Stimulated activated CD8-positive, alpha-beta memory T cell treated with anti-CD3 and anti-CD28 coated beads, Interleukin-12 subunit alpha, Interleukin-12 subunit beta, amount 100 ng/mL, for 1 hour (primary cell): ENCODE measurements around the gene SLC52A1.
"Not testable (repeated sequence)": the region's sequence is repeated elsewhere in the genome, so short reads cannot be mapped to it uniquely, and the experiment has no call there.

Experiments used
- DNase-seq: peaks from one replicate; pipeline ENCODE4 v3.0.0-alpha.2; 2020; ENCODE audit warnings: low read depth

The SLC52A1 gene

DNA sequence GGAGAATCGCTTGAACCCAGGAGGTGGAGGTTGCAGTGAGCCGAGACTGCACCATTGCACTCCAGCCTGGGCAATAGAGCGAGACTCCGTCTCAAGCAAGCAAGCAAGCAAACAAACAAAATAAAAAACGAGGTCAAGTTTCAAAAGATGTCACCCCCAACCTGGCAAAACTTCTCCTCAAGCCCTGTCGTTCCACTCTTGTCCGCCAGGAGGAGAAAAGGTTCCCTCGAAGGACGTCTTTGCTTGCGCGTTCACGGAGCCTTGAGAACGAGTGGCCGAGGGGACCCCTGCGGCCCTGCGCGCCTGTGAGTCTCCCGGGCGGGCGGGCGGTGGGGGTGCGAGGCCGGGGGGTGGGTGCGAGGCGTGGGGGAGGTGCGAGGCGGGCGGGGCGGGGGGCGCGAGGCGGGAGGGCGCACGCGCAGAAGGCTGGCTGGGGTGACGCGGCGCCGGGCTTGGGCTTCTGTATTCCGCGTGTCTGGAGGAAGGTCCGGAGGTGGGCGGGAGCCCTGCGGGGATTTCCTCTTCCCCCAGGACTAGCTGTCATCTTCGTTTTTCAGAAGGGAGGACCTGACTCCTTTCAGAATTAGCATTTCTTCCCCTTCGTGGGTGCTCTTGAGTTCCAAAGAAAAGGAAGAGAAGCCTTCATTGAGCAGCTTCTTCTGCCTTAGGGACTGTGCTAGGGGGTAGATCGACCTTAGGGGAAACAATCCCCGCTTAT is 3.7 kb downstream of the SLC52A1 start:
- peak; percentile 73 for DNase-seq

DNA sequence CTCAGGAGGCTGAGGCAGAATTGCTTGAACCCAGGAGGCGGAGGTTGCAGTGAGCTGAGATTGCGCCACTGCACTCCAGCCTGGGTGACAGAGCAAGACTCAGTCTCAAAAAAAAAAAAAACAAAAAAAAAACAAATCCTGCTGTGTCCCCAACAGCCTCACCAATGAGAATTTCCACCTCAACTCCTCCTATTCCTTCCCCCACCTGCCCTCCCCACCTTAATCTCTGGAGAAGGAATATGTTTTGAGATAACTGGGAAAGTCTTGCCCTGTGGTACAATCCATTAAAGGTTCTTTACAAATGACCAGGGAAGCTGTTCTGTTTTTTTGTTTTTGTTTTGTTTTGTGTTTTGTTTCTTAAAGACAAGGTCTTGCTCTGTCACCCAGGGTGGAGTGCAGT is 5.1 kb downstream of the SLC52A1 start:
- not testable (repeated sequence) for DNase-seq

DNA sequence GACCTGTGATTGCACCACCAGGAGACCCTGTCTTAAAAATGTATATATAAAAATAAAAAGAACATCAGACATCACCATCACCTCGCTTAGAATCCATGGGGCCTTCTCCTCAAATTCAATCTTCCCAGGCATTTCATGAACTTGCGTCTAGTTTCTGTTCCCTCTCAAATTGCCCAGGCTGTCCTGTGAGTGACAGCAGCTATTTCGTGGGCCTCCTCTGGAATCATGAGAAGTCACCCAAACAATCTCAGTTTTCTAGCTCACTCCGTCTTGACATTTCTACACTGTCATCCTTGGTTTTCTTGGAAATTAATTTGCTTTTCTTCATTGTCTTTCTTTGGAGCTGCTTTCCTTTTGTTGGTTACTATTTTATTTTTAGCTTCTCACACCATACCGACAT is 7.3 kb downstream of the SLC52A1 start:
- DNase-seq, result no peak

DNA sequence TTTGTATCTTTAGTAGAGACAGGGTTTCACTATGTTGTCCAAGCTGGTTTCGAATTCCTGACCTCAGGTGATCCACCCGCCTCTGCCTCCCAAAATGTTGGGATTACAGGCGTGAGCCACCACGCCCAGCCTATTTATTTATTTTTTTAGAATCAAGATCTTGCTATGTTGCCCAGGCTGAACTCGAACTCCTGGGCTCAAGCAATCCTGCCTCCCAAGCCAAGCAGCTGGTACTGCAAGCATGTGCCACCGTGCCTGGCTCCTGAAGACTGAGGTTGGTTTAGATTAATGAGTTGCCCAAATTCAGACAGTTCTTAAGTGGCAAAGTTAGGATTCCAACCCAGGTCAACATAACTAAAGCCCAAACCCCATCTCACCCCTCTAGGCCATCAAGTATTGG is 7.9 kb downstream of the SLC52A1 start:
- no peak for DNase-seq

DNA sequence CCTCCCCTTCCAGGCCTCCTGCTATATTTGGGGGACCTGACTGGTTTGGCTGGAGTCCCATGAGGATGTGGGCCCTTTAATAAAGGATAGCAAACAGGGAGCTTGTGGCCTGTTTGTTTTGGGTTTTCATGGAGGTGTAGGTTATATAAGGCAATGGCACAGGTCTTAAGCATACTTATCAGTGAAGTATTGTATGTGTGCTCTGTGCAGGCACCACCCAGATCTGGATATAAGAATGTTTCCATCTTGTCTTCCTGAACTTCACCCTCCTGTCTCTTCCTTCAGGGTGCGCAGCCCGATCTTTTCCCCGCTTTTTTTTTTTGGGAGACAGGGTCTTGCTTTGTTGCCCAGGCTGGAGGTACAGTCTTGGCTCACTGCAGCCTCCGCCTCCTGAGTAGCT is 10.6 kb downstream of the SLC52A1 start:
- DNase-seq, result no peak

DNA sequence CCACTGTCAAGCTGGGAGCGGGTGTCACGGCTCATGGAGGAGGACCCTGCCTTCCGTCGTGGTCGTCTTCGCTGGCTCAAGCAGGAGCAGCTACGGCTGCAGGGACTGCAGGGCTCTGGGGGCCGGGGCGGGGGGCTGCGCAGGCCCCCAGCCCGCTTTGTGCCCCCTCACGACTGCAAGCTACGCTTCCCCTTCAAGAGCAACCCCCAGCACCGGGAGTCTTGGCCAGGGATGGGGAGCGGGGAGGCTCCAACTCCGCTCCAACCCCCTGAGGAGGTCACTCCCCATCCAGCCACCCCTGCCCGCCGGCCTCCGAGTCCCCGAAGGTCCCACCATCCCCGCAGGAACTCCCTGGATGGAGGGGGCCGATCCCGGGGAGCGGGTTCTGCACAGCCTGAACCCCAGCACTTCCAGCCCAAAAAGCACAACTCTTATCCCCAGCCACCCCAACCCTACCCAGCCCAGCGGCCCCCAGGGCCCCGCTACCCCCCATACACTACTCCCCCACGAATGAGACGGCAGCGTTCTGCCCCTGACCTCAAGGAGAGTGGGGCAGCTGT is 11.6 kb downstream of the SLC52A1 start:
- no peak for DNase-seq

DNA sequence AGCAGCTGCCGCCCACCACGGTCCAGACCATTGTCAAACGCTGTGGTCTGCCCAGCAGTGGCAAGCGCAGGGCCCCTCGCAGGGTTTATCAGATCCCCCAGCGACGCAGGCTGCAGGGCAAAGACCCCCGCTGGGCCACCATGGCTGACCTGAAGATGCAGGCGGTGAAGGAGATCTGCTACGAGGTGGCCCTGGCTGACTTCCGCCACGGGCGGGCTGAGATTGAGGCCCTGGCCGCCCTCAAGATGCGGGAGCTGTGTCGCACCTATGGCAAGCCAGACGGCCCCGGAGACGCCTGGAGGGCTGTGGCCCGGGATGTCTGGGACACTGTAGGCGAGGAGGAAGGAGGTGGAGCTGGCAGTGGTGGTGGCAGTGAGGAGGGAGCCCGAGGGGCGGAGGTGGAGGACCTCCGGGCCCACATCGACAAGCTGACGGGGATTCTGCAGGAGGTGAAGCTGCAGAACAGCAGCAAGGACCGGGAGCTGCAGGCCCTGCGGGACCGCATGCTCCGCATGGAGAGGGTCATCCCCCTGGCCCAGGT is 13.0 kb downstream of the SLC52A1 start:
- DNase-seq, result no peak

DNA sequence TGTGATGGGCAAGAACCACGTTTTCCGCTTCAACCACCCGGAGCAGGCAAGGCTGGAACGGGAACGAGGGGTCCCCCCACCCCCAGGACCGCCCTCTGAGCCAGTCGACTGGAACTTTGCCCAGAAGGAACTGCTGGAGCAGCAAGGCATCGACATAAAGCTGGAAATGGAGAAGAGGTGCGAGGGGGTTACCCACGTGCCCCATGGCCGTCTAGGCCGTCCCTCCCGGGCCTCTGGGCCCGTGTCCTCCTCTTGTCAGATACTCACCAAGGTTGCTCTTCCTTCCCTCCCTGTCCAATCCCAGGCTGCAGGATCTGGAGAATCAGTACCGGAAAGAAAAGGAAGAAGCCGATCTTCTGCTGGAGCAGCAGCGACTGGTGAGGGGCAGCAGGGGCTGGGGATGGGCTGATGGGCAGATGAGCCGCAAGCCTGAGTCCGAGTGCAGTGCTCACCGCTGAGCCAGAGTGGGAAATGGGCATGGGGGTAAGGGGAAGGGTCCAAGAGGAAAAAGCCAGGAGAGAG is 14.7 kb downstream of the SLC52A1 start:
- no peak for DNase-seq

DNA sequence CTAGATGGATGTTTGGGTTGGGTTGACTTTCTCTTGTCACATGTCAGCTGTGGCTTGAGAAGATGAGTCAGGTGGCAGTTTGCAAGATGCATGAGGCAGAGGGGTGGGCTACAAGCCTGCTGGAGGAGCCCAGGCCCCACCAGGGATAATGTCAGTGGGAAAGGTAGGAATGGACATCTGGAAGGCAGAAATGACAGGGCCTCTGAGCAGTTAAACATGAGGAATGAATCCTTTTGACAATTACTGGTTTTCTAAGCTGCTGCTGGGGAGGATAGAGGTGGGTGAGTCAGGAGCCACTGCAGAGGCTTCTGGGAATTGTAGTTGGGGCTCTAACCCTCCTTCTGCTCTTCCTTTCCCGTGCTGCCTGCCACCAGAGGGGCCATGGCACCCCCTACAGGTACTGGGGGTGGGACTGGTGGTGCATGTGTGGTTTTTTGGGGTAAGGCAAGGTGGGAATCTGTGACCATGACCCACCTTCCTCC is 15.7 kb downstream of the SLC52A1 start:
- peak; percentile 25 for DNase-seq

DNA sequence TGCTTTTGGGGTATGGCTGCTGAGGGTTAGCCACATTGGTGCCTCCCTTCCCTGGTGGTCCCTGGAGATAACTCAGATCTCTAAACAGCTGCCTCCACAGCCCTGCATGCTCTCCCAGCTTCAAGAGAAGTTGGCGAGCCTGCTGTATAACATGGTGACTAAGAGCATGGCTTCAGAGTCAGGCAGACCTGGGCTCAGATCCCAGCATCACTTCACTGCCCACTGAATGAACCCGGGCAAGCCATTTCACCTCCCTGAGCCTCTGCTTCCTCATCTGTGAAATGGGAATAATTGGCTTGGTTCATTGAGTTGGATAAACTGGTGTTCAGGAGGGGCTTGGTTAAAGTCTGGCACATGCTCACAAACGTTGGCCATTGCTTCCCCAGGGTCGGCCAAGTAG is 20.9 kb downstream of the SLC52A1 start:
- DNase-seq, result no peak

DNA sequence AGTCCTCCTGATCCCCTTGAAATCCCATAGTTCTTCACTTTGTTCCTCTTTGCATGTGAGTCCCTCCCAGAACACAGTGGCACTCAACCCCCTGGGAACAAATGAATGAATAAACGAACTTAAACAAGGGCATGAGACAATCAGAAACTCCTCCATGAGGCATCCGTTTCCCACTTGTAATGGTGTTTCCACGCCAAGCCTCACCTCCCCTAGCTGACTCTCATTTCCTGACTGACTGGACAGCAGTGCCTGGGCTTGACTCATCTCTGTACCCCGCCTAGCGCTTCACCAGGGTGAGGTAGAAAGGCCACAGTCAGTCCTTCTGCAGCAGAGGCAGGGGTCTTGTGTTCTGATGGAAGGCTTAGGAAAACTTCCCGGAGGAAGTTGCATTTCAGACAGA is 23.3 kb downstream of the SLC52A1 start:
- DNase-seq, result no peak

DNA sequence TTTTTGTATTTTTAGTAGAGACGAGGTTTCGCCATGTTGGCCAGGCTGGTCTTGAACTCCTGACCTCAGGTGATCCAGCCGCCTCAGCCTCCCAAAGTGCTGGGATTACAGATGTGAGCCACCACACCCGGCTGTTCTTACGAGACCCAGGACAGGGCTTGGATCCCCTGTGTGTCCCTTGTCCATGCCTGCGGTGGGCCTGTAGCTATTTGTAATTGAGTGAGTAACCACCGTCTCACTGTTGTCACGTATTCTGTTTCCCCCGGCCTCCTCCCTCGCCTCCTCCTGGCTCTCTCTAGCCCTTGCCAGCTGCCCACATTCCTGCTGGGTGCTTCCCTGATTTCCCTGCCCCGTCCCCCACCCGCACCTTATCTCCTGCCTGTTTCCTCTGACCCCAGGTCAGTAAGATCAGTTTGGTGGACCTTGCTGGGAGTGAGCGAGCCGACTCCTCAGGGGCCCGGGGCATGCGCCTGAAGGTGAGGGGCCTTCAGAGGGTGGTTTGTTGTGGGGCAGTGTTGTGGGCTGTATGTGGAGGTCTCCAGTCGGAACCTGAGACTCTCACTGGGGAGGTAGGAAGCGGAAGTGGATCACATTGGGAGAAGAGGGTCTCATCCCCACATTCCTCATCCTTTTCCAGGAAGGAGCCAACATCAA is 31.9 kb downstream of the SLC52A1 start:
- no peak for DNase-seq

DNA sequence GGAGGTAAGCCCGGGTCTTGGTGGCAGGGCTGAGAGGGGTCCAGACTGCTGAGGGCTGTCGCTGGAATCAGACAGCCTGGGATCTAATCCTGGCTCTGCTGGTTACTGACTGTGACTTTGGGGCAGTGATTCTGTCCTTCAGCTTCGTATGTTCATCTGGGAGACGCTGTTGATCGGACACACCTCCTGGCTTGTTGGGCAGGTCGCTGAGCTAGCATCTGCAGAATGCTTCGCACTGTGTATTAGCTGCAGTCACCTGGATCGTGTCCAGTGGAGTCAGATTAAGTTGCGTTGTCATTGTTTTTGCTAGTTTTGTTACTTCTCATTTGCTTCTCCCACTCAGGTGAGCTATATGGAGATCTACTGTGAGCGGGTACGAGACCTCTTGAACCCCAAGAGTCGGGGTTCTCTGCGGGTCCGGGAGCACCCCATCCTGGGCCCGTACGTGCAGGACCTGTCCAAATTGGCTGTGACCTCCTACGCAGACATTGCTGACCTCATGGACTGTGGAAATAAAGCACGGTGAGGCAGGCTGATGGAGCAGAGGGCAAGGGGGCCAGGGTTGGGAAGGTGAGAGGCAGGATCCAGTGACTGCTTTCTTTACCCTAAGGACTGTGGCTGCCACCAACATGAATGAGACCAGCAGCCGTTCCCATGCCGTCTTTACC is 33.0 kb downstream of the SLC52A1 start:
- DNase-seq, result no peak

DNA sequence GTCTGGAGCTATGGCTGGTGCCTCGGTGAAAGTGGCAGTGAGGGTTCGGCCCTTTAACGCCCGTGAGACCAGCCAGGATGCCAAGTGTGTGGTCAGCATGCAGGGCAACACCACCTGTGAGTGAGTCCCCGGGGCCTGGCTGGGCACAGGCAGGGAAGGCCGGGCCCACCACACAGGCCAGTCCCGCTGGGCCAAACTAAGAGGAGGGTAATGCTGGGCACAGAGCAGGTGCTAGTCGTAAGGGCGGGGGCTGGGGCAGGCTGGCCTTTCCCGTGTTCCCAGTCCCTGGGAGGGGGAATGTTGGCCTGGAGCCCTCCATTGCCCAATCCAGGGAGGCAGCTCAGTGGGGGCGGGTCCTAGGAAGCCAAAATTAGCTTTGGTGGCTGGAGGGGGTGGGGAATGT is 35.0 kb downstream of the SLC52A1 start:
- no peak for DNase-seq

DNA sequence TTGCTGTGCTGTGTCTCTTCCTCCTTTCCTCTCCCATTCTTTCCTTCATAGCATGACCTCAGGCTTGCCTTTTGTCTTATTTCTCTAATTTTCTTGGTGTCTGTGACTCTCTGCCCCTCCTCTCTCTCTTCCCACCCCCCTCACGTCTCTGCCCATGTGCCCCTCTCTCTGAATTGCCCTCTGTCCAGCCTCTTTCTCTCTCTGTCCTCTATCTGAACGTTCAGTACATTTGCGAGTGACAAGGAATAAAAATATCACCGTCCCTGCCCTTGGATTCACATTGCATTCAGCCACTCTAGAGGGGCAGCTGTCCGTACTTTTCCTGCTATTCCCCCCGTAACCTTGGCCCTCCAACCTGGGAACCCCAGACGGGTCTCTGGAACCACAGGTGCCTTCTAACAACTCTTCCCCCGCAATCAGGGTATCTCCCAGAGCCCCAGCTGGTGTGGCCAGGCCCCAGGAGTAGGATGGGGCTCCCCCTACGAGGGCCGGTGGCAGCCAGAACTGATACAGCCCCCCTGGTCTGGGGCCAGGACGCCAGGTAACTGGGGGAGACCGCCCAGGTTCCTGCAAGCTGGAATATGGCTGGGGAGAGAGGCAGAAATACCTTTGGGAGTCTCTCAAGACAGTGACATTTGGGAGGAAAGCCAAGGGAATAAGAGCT is 35.7 kb downstream of the SLC52A1 start:
- DNase-seq, result no peak

DNA sequence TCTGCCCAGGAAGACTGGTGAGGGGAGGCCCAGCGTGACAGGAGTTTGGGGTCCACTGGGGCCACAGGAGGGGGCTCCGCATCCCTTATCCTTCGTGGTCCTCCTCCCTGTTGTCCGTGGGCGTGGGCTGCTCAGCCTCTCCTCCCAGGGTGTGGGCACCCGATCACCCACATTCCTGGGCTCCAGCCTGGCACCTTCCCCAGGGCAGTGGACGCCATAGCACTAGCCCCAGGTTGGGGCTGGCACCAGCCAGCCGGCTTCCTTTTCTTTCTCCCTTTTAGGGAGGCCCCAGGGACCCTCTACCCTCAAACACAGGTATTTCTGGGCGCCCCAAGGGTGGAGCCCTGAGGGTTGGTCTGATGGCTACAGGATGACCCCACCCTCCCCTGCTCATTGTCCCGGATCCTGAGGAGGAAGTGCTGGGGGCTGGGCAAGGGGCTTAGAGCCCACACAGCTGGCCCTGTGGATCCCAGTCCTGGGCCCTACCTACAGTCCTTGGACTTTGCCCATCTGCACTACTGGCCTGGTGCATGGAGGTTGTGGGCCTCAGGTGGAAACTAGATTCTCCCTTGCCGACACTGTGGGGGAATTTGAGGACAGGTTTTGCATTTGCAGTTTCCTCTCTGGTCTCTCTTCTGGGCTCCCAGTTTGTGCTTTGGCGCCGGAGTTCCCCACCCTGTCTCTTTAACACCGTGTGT is 36.3 kb downstream of the SLC52A1 start:
- no peak for DNase-seq

DNA sequence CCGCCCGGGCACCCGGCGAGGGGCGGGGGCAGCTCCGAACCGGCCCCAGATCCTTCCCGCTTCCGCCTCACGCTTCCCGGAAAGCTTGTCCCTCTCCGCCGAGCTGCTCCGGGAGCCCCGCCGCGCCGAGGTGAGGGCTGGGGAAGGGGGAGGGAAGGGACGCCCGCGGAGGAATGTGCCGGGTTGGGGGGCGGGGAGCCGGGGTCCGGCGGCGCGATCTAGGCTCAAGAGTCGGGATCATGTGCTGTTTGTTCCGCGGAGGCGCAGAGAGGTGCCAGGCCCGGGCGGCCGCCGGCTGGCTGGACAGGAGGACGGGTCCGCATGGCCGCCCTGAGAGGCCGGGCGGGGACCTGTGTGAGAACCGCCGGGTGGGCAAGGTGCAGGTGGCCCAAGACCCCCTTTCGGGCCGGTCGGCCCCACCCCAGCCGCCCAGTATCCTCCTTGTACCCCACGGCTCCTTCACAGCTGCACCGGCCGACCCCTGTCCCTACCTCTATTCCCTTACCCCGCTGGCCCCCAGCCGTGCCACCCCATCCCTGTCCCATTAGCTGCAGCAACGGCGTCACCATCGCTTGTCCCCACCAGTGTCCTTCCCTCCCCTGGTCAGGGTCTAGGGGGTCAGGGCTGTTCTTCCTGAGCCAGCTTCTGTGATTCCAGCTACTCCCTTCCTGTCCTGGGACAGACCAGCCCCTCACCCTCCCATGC is 37.0 kb downstream of the SLC52A1 start:
- DNase-seq, result no peak

DNA sequence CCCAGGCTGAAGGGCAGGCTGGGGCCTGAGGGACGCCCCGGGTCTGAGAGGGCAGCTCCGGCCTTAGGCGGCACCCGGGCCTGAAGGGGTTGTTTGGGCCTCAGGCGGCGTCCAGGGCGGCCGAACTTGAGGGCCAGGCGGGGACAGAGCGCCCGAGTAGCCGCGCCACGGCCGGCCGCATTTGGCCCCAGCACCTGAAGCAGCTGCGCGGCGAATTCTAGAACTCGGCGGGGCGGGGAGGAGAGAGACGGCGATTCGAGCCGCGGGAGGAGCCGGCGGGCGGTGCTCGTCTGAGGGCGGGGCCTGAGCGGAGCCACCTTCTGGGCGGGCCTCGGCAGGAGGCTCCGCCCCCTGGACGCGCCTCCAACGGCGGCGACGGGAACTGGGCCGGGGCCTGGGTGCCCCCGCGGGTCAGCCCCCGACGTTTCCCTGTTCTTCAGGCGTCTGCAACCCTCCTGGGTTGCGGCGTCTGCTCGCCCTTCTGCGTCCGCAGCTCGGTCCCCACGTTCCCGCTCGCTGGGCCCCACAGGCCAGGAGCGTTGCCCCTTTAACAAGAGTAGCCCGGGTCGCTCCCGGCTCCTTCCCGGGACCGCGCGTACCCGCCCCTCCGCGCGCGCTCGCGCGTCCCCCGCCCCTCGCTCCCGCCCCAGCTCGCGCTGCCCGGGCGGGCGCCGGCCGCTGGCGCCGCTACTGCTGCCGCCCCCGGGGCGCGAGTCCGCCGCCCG is 37.8 kb downstream of the SLC52A1 start, which contains the start of the genes INCA1 and KIF1C:
Gene INCA1, minus strand, starts transcription at position 221 of the 725 bp plus-strand sequence. CDS start 3,085 bp downstream, outside the sequence.
Gene KIF1C, plus strand, starts transcription at position 649 of the 725 bp plus-strand sequence. CDS start 2,297 bp downstream, outside the sequence.
- peak; percentile 81 for DNase-seq

DNA sequence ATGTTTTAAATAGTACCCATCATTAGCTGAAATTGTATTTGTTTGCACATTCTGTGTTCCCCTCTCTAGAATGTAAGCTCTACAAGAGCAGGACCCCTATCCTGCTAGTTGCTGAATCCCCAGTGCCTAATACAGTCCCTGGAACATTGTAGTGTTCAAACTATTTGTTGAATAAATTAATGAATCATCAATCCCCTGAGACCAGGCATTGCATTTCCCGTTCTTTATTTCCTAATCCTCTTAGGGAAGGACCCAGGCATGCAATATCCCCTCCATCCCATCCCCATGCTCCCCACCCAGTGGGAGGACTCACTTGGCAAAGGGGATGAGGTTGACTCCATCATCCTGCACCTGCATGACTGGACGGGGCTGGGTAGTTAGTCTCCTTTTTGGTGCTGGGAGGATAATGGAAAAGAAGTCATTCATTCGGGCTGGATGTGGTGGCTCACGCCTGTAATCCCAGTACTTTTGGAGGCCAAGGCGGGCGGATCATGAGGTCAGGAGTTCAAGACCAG is 41.1 kb downstream of the SLC52A1 start:
- DNase-seq, result no peak
